CD4-positive, alpha-beta T cell (primary cell): ENCODE data around the gene MCRS1. TPM values are rescaled to one million over a fixed set of nuclear protein-coding genes. Genes with fewer than 3 reads are reported as not detected.

ENCODE experiments used
- ATAC-seq: fragments of 200-7000 bp; cut with Tn5 transposase; one replicate; pipeline ENCODE4 v1.10.0; 2022; ENCODE audit warnings: mild to moderate bottlenecking; ENCODE audit not compliant: poor library complexity
- CTCF ChIA-PET: fragments of 350-600 bp; sonication (Branson Sonifier 250); formaldehyde crosslinking; loops from one replicate; lab custom pipeline; 2021; ENCODE audit warnings: antibody characterized with exemption, inconsistent platforms; lab: Charles Lee
- POLR2A ChIA-PET: fragments of 350-600 bp; sonication (Branson Sonifier 250); formaldehyde crosslinking; loops from one replicate; lab custom pipeline; 2021; ENCODE audit warnings: antibody characterized with exemption, inconsistent platforms; lab: Charles Lee
- DNase-seq, 14 experiments: peaks; one replicate each; pipeline ENCODE4 v3.0.0-alpha.2; 2013 to 2020; ENCODE audit warnings: mixed read lengths in 2 of 14
- H3K27ac ChIP-seq, 2 donors: one replicate each; pipeline versions ENCODE4 v1.5.1 to v1.7.0; 2013; ENCODE audit warnings: low read length in 2 of 2, low read depth in 1 of 2, mild to moderate bottlenecking in 1 of 2
- H3K27me3 ChIP-seq, 2 experiments: 1 replicate in 1 of 2; 2 replicates in 1 of 2; pipeline versions ENCODE4 v1.6.1 to v1.7.0; 2013; ENCODE audit warnings: low read length in 2 of 2, control low read depth in 1 of 2, mild to moderate bottlenecking in 1 of 2, moderate library complexity in 1 of 2; ENCODE audit not compliant: insufficient read depth in 2 of 2, control insufficient read depth in 1 of 2
- H3K36me3 ChIP-seq: one replicate; pipeline ENCODE4 v1.6.1; 2013; ENCODE audit warnings: low read length, control low read depth; ENCODE audit not compliant: insufficient read depth
- H3K4me1 ChIP-seq: one replicate; pipeline ENCODE4 v1.6.1; 2013; ENCODE audit warnings: low read length, control low read depth; ENCODE audit not compliant: insufficient read depth
- H3K4me3 ChIP-seq: one replicate; pipeline ENCODE4 v1.5.1; 2013; ENCODE audit warnings: mild to moderate bottlenecking, low read length, moderate library complexity
- H3K9me3 ChIP-seq, 2 experiments: 1 replicate in 1 of 2; 2 replicates in 1 of 2; pipeline versions ENCODE4 v1.6.1 to v1.7.0; 2013; ENCODE audit warnings: low read length in 2 of 2, mild to moderate bottlenecking in 2 of 2, control low read depth in 1 of 2, moderate library complexity in 1 of 2; ENCODE audit not compliant: control insufficient read depth in 1 of 2, insufficient read depth in 1 of 2
- H3K27ac Mint-ChIP-seq: one replicate; pipeline ENCODE4 v1.8.0; 2020; ENCODE audit warnings: mixed read lengths
- H3K27me3 Mint-ChIP-seq: one replicate; pipeline ENCODE4 v1.8.0; 2021; ENCODE audit warnings: mixed read lengths
- H3K36me3 Mint-ChIP-seq: one replicate; pipeline ENCODE4 v1.8.0; 2021; ENCODE audit warnings: low read depth, mixed read lengths
- H3K4me1 Mint-ChIP-seq: one replicate; pipeline ENCODE4 v1.8.0; 2021; ENCODE audit warnings: low read depth, mixed read lengths
- H3K4me3 Mint-ChIP-seq: one replicate; pipeline ENCODE4 v1.8.0; 2020; ENCODE audit warnings: mild to moderate bottlenecking, mixed read lengths
- H3K9me3 Mint-ChIP-seq: one replicate; pipeline ENCODE4 v1.8.0; 2020; ENCODE audit warnings: mixed read lengths
- intact Hi-C, 2 experiments: fragments of 100-400 bp; cut with DNase I in 1 of 2; cut with micrococcal nuclease in 1 of 2; formaldehyde crosslinking; loops; one replicate each; pipeline versions ENCODE4 v1.15.1 to v1.9.0; 2023 to 2025; cut with DNase I, micrococcal nuclease
- total RNA-seq, 174 experiments: library from RNA in 2 of 174; stranded (reverse) in 2 of 174; gene quantifications; one replicate each; pipeline ENCODE4 v1.2.3 and lab custom pipeline; 2021 to 2026
- TF ChIP-seq, protein P1 (sequence below): fragments of 200-600 bp; IDR thresholded peaks from one replicate; pipeline ENCODE4 v1.8.0; 2022; ENCODE audit warnings: antibody characterized with exemption, mild to moderate bottlenecking

The MCRS1 gene
- total RNA-seq, 2 experiments from 2014 or later, result 49.0 to 56.4 TPM

DNA sequence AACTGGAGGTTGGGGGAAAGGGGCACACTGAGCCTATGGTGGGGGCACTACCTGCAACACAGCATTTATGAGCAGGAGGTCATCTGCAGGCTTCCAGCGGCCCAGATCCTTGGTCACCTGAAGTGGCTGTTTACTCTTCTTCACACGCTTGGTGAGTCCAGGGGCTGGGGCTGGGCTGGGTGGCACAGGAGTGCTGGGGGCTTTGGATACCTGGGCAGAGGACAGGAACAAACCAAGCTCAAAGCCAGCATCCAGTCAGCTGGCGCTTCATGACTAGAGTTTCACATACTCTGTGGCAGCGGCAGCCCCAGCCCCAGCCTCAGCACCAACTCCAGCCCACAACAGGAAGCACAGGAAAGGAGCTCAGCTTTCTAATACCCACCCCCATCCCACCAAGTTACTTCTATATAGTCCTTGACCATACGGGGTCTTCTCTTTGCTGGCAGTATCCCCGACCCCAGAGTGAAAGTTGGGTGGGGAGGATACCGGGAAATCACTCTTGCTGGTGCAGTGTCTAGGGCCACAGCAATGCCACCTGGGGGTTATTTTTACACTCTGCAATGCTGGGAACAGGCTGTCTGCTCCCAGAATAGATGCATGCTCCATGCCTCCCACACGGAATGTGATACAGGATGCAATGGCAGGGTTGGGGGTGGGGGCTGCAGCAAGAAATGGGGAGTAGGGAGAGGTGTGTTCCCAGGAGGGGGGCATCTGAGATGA lies 3.1 kb downstream of the MCRS1 start:
- peak overlapping the region; percentile 60 for H3K4me3 Mint-ChIP-seq
- peak overlapping the region; percentile 63 for H3K27ac Mint-ChIP-seq
- Histone ChIP-seq H3K4me1 (peaks cover 49% of the 10 kb centered on the region), H3K36me3 (peaks cover 60% of the 10 kb centered on the region), H3K27ac (peak overlapping the region in 1 of 2 donors; percentile 13), H3K27me3 (no peaks in the 10 kb centered on the region), H3K9me3 (no peaks in the 10 kb centered on the region), H3K4me3 (no peak overlapping the region)
- intact Hi-C loops, result loop anchor here (1.0 to 5.0 kb wide), 2 partner anchors 24 to 177 kb away; partner anchors contain the start of gene TMBIM6 (in 1 of the 2)
- no peaks in the 10 kb centered on the region for H3K9me3 Mint-ChIP-seq
- TF ChIP-seq, protein P1, sequence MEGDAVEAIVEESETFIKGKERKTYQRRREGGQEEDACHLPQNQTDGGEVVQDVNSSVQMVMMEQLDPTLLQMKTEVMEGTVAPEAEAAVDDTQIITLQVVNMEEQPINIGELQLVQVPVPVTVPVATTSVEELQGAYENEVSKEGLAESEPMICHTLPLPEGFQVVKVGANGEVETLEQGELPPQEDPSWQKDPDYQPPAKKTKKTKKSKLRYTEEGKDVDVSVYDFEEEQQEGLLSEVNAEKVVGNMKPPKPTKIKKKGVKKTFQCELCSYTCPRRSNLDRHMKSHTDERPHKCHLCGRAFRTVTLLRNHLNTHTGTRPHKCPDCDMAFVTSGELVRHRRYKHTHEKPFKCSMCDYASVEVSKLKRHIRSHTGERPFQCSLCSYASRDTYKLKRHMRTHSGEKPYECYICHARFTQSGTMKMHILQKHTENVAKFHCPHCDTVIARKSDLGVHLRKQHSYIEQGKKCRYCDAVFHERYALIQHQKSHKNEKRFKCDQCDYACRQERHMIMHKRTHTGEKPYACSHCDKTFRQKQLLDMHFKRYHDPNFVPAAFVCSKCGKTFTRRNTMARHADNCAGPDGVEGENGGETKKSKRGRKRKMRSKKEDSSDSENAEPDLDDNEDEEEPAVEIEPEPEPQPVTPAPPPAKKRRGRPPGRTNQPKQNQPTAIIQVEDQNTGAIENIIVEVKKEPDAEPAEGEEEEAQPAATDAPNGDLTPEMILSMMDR, result no peak
- no peaks in the 10 kb centered on the region for H3K27me3 Mint-ChIP-seq
- ChIA-PET CTCF (no interaction called here), POLR2A (interaction anchor here (1.2 to 1.5 kb wide), 2 partner anchors 11 to 177 kb away, joined by 3 to 5 read pairs; partner anchors contain the start of gene TMBIM6)
- H3K4me1 Mint-ChIP-seq, result peaks cover 61% of the 10 kb centered on the region
- peaks cover 71% of the 10 kb centered on the region for H3K36me3 Mint-ChIP-seq
- ATAC-seq (no peak), DNase-seq (peak in 1 of 14 experiments; percentile 19)

DNA sequence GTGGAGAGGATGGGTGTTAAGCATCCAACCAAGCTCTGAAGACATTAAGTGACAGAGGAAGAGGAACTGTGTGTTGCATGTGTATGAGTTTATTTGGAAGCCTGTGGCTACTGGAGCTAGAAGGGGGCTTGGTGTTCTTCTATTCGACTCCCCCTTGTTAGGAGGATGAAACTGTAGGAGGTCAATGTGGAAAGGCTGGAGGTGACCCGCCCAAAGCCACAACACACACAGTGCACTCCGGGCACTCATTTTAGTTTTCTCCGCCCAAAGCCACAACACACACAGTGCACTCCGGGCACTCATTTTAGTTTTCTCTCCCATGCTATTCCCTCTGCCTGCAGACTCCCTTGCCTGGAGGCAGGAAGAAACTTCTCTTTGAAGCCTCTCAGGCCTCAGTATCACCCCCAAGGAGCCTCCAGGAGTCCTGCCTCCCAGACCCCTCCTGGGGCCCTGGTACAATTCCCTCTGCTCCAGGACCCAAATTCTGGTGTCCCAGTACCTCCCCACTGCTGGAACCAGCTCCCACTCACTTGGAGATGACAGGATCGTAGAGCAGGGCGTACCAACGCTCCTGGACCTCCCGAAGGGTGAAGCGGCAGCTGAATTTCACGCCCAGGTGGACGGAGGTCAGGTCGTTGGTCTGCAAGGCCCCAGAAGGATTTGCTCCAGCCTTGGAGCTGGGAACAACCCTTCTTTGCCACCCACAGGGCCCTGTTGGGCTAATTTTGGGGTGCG lies 3.8 kb downstream of the MCRS1 start:
- H3K36me3 Mint-ChIP-seq, result peaks cover 78% of the 10 kb centered on the region
- no peak overlapping the region for H3K27ac ChIP-seq
- no peak overlapping the region for H3K4me3 ChIP-seq
- H3K4me1 ChIP-seq, result peaks cover 46% of the 10 kb centered on the region
- H3K9me3 ChIP-seq, result no peaks in the 10 kb centered on the region
- peak overlapping the region; percentile 42 for H3K4me3 Mint-ChIP-seq
- no peaks in the 10 kb centered on the region for H3K27me3 ChIP-seq
- DNase-seq (no peak), ATAC-seq (no peak)
- peak overlapping the region; percentile 63 for H3K27ac Mint-ChIP-seq
- ChIA-PET POLR2A (interaction anchor here (1.2 to 1.5 kb wide), 2 partner anchors 10 to 177 kb away, joined by 3 to 5 read pairs; partner anchors contain the start of gene TMBIM6), CTCF (no interaction called here)
- H3K9me3 Mint-ChIP-seq, result no peaks in the 10 kb centered on the region
- H3K36me3 ChIP-seq, result peaks cover 67% of the 10 kb centered on the region
- TF ChIP-seq, protein P1, result no peak
- H3K4me1 Mint-ChIP-seq, result peaks cover 61% of the 10 kb centered on the region
- intact Hi-C loops, result no loop called here
- H3K27me3 Mint-ChIP-seq, result no peaks in the 10 kb centered on the region

DNA sequence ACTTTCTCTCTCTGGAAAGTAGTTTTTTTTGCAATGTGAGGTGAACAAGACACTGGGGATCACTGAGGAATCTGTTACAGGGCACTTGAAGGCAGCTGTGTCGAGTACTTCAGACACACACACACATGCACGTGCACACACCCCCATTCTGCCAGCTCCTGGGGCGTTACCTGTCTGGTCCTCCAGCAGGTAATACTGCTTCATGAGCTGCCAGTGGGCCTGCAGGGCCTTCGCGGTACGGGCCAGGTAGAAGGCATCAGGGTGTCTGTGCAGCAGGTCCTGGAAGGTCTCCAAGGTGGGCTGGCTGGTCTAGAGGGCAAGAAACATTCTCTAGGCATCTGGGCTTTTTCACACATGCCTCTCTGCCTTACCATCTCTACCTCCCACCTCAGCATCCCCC lies 5.1 kb downstream of the MCRS1 start:
- Mint-ChIP-seq H3K27me3 (no peaks in the 10 kb centered on the region), H3K4me3 (peak overlapping the region; percentile 5), H3K36me3 (peaks cover 77% of the 10 kb centered on the region), H3K4me1 (peaks cover 49% of the 10 kb centered on the region), H3K27ac (no peak overlapping the region), H3K9me3 (no peaks in the 10 kb centered on the region)
- DNase-seq (no peak), ATAC-seq (no peak)
- POLR2A ChIA-PET, result interaction anchor here (0.9 to 1.2 kb wide), 2 partner anchors 8 to 196 kb away, joined by 3 to 4 read pairs; partner anchors contain the start of gene SPATS2
- H3K27me3 ChIP-seq, result no peaks in the 10 kb centered on the region
- CTCF ChIA-PET, result interaction anchor here (1.0 kb wide), 1 partner anchor 61 kb away, joined by 3 read pairs; the partner anchor contains the start of gene PRPF40B
- peaks cover 79% of the 10 kb centered on the region for H3K36me3 ChIP-seq
- H3K27ac ChIP-seq, result no peak overlapping the region
- no peak overlapping the region for H3K4me3 ChIP-seq
- no peaks in the 10 kb centered on the region for H3K9me3 ChIP-seq
- intact Hi-C loops, result no loop called here
- TF ChIP-seq, protein P1, result no peak
- H3K4me1 ChIP-seq, result peaks cover 38% of the 10 kb centered on the region
